ENCODE data around the gene KSR1. TPM values are rescaled to one million over a fixed set of nuclear protein-coding genes. Genes with fewer than 3 reads are reported as not detected.

Gene KSR1
- total RNA-seq, 1 donor from 2014 or later: 40.3 TPM

DNA sequence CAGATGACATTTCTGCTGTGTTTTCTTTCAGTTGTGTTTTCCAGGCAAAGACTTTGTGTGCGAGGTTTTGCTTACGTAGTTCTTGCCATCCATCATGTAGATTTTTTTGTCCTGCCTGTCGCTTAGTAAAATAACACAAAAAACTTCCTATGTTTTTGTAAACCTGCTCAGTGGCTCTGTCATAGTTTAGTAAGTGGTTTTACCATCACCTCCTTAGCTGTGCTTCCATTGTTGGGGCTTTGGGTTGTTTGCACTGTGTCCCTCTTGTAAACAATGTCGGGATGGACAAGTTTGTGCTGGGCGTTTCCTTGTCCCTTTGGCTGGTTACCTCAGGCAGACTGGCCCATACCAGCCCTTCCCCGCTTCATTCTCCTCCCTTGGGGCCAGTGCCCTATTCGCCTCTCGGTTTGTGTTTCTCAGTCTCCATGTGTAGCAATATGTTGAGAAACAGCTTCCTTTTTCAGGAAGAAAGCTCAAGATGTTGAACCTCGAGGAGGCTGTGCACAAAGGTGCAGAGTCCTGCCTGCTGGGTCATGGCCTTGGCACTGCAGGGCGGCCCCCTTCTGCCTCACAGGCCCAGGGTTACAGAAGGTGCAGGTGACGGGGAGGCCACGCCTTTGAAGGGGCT, 74.6 kb downstream of the KSR1 start:
- no peak overlapping the region for H3K4me3 ChIP-seq
- no peaks in the 10 kb centered on the region for H3K36me3 ChIP-seq
- no peaks in the 10 kb centered on the region for H3K9me3 ChIP-seq
- TF ChIP-seq POLR2A (IDR thresholded peaks at IDR 0.05) (no peak), CTCF (IDR thresholded peaks at IDR 0.05) (no peak), POLR2AphosphoS5 (IDR thresholded peaks at IDR 0.05; ENCODE audit: insufficient read depth in 1 of 2, low read depth in 1 of 2) (no peak)
- intact Hi-C loops (cut with DNase I): no loop called here
- no peak for DNase-seq (ENCODE audit: extremely low spot score in 2 of 2)
- peaks cover 60% of the 10 kb centered on the region for H3K4me1 ChIP-seq
- H3K27ac ChIP-seq: peak overlapping the region; percentile 11
- no peaks in the 10 kb centered on the region for H3K27me3 ChIP-seq

GRCh38 chr17:27531469-27531961, 75.3 kb downstream of the KSR1 start:
- Histone ChIP-seq H3K9me3 (no peaks in the 10 kb centered on the region), H3K27ac (peak overlapping the region; percentile 11), H3K4me3 (no peak overlapping the region), H3K27me3 (no peaks in the 10 kb centered on the region), H3K36me3 (no peaks in the 10 kb centered on the region), H3K4me1 (peaks cover 63% of the 10 kb centered on the region)
- intact Hi-C loops (cut with DNase I): no loop called here
- no peak for DNase-seq (ENCODE audit: extremely low spot score in 2 of 2)
- TF ChIP-seq CTCF (IDR thresholded peaks at IDR 0.05) (no peak), POLR2AphosphoS5 (IDR thresholded peaks at IDR 0.05; ENCODE audit: insufficient read depth in 1 of 2, low read depth in 1 of 2) (no peak), POLR2A (IDR thresholded peaks at IDR 0.05) (no peak)

GRCh38 chr17:27532269-27533263, 76.3 kb downstream of the KSR1 start:
- Histone ChIP-seq H3K4me1 (peaks cover 57% of the 10 kb centered on the region), H3K9me3 (no peaks in the 10 kb centered on the region), H3K36me3 (no peaks in the 10 kb centered on the region), H3K27ac (no peak overlapping the region), H3K4me3 (no peak overlapping the region), H3K27me3 (no peaks in the 10 kb centered on the region)
- TF ChIP-seq POLR2AphosphoS5 (IDR thresholded peaks at IDR 0.05; ENCODE audit: insufficient read depth in 1 of 2, low read depth in 1 of 2) (no peak), POLR2A (IDR thresholded peaks at IDR 0.05) (no peak), CTCF (IDR thresholded peaks at IDR 0.05) (no peak)
- DNase-seq (ENCODE audit: extremely low spot score in 2 of 2): no peak
- intact Hi-C loops (cut with DNase I): no loop called here

GRCh38 chr17:27533874-27534815, 77.9 kb downstream of the KSR1 start:
- Histone ChIP-seq H3K27ac (no peak overlapping the region), H3K27me3 (no peaks in the 10 kb centered on the region), H3K36me3 (no peaks in the 10 kb centered on the region), H3K4me3 (no peak overlapping the region), H3K4me1 (peaks cover 65% of the 10 kb centered on the region), H3K9me3 (no peaks in the 10 kb centered on the region)
- intact Hi-C loops (cut with DNase I): no loop called here
- TF ChIP-seq POLR2A (IDR thresholded peaks at IDR 0.05) (no peak), POLR2AphosphoS5 (IDR thresholded peaks at IDR 0.05; ENCODE audit: insufficient read depth in 1 of 2, low read depth in 1 of 2) (no peak), CTCF (IDR thresholded peaks at IDR 0.05) (no peak)
- no peak for DNase-seq (ENCODE audit: extremely low spot score in 2 of 2)

Measured in vagina (tissue), 2 donors.